Neural progenitor cell (in vitro differentiated cells): ENCODE measurements around the gene ADRB2.

ENCODE experiments used
- EZH2 ChIP-seq: fragments of 200-600 bp; sonication (generic); IDR thresholded peaks from 2 replicates; pipeline ENCODE4 v1.6.1; 2017; ENCODE audit warnings: antibody characterized with exemption, mild to moderate bottlenecking, moderate library complexity
- EZH2phosphoT487 ChIP-seq: fragments of 200-600 bp; sonication (generic); IDR thresholded peaks from 2 replicates; pipeline ENCODE4 v1.6.1; 2017; ENCODE audit warnings: antibody characterized with exemption
- TF ChIP-seq, protein P1 (sequence below): fragments of 200-600 bp; sonication (generic); IDR thresholded peaks from 2 replicates; pipeline ENCODE4 v1.5.1; 2017; ENCODE audit warnings: antibody characterized with exemption, mild to moderate bottlenecking

DNA sequence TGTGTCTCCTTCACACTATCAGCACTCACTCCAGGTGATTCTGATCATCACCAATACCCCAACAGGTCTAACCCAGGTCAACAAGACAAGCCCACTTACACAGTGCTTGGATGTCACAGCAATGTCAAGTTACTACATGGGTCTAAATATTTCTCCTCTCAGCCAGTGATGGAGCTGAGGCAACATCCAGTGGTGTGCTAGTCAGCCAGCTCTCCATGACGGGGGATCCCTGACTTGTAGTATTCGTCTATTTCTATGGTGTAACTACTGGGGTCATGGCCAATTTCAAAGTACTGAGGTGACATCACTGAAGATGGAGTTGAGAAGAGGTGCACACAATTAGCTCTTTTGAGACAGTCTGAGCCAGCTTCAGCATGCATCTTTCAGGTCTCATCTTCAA lies 31.1 kb downstream of the ADRB2 start:
- TF ChIP-seq, protein P1, sequence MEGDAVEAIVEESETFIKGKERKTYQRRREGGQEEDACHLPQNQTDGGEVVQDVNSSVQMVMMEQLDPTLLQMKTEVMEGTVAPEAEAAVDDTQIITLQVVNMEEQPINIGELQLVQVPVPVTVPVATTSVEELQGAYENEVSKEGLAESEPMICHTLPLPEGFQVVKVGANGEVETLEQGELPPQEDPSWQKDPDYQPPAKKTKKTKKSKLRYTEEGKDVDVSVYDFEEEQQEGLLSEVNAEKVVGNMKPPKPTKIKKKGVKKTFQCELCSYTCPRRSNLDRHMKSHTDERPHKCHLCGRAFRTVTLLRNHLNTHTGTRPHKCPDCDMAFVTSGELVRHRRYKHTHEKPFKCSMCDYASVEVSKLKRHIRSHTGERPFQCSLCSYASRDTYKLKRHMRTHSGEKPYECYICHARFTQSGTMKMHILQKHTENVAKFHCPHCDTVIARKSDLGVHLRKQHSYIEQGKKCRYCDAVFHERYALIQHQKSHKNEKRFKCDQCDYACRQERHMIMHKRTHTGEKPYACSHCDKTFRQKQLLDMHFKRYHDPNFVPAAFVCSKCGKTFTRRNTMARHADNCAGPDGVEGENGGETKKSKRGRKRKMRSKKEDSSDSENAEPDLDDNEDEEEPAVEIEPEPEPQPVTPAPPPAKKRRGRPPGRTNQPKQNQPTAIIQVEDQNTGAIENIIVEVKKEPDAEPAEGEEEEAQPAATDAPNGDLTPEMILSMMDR, result no peak
- TF ChIP-seq EZH2, result no peak
- no peak for TF ChIP-seq EZH2phosphoT487
